ENCODE data around the gene EID2B. TPM values are rescaled to one million over a fixed set of nuclear protein-coding genes. Genes with fewer than 3 reads are reported as not detected.

Gene EID2B
- total and polyA plus RNA-seq, 2 of the 8 experiments (the other 6 are each of a cell fraction or from before 2014, with no cell fraction given), result 2.1 to 2.4 TPM

DNA sequence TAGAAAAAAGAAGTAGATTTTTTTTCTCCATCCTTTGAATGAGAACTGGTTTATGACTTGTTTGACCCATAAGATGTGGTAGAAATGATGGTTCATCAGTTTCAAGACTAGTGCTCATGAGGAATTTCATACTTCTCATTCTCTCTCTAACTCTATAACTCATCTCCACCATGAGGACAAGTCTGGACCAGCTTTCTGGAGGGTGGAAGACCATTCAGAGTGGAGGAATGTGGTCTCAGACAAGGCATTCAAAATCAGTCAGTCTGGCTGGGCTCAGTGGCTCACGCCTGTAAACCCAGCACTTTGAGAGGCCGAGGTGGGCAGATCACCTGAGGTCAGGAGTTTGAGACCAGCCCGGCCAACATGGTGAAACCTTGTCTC is 10.8 kb upstream of the EID2B start:
- H3K23me2 ChIP-seq (ENCODE audit: low read depth, low read length), result peaks cover 2% of the 10 kb centered on the region
- 63% methylated on average over 3 of the region's 3 CpGs; no CpG with 5 or more reads in 1 of the 2 experiments for WGBS, 2 experiments (ENCODE audit: extremely low coverage in 1 of 2, insufficient coverage in 1 of 2, insufficient read length in 1 of 2, insufficient replicate concordance in 2 of 2, low coverage in 1 of 2, low lambda C conversion rate in 2 of 2, missing lambda C conversion rate in 1 of 2)
- no peaks in the 10 kb centered on the region for H3K36me3 ChIP-seq (ENCODE audit: control insufficient read depth in 2 of 4, insufficient read depth in 4 of 4, low read length in 3 of 4)
- H4K91ac ChIP-seq (replicated peaks; ENCODE audit: insufficient read length, low read length), result no peak overlapping the region
- H3K79me1 ChIP-seq (ENCODE audit: low read depth, low read length), result no peaks in the 10 kb centered on the region
- POLR2A ChIA-PET (ENCODE audit: partially characterized antibody), result no interaction called here
- no peak overlapping the region for H2BK120ac ChIP-seq (replicated peaks; ENCODE audit: low read depth, low read length)
- FAIRE-seq, result no peak
- H2AK5ac ChIP-seq (ENCODE audit: low read depth, low read length), result no peak overlapping the region
- no peak overlapping the region for H2BK5ac ChIP-seq (ENCODE audit: low read depth, low read length)
- H2AFZ ChIP-seq (ENCODE audit: low read length), result no peak overlapping the region
- no peak overlapping the region for H3K9ac ChIP-seq (replicated peaks in 1 of 4; ENCODE audit: extremely low read depth in 1 of 4, low read depth in 3 of 4, low read length in 3 of 4)
- H2BK12ac ChIP-seq (ENCODE audit: low read depth, low read length), result no peak overlapping the region
- no peak overlapping the region for H3K14ac ChIP-seq (ENCODE audit: insufficient read length)
- H3K9me3 ChIP-seq (ENCODE audit: insufficient read depth in 2 of 2, low read depth in 1 of 2, low read length in 1 of 2), result no peaks in the 10 kb centered on the region
- no peak overlapping the region for H2BK15ac ChIP-seq (ENCODE audit: low read length)
- no peaks in the 10 kb centered on the region for H4K20me1 ChIP-seq (replicated peaks in 1 of 2; ENCODE audit: control insufficient read depth in 1 of 2, insufficient read depth in 2 of 2, low read length in 2 of 2)
- no peak overlapping the region for H3K18ac ChIP-seq (ENCODE audit: extremely low read depth, low read length)
- H3K56ac ChIP-seq (replicated peaks; ENCODE audit: insufficient read length, low read depth, low read length), result no peak overlapping the region
- H3K27ac ChIP-seq (ENCODE audit: low read depth, low read length), result no peak overlapping the region
- peaks cover 0 to 4% (median under 1%) of the 10 kb centered on the region in 4 experiments; a peak in 4 of 7 replicates for H3K4me1 ChIP-seq (replicated peaks in 1 of 4; ENCODE audit: control insufficient read depth in 3 of 4, insufficient read depth in 4 of 4, low read length in 3 of 4)
- no peak overlapping the region for H3K4me2 ChIP-seq (ENCODE audit: insufficient read depth in 1 of 2, low read depth in 2 of 2, low read length in 2 of 2)
- DNase-seq (ENCODE audit: low read depth in 1 of 2, low spot score in 2 of 2), result no peak
- H3K27me3 ChIP-seq (replicated peaks in 1 of 4; ENCODE audit: control insufficient read depth in 3 of 4, extremely low read depth in 1 of 4, insufficient read depth in 3 of 4, low read length in 3 of 4), result no peaks in the 10 kb centered on the region
- no peak overlapping the region for H3K4me3 ChIP-seq (ENCODE audit: extremely low read depth in 1 of 4, insufficient read depth in 2 of 4, low read depth in 3 of 4, low read length in 4 of 4)
- H2BK20ac ChIP-seq (ENCODE audit: low read length), result no peak overlapping the region
- peaks cover 0 to 10% of the 10 kb centered on the region in 2 experiments; a peak in 2 of 4 replicates for H3K79me2 ChIP-seq (ENCODE audit: control insufficient read depth in 1 of 2, insufficient read depth in 2 of 2, low read length in 2 of 2)
- no peak overlapping the region for H4K8ac ChIP-seq (ENCODE audit: extremely low read depth, insufficient read depth, low read length)
- H3K23ac ChIP-seq (ENCODE audit: insufficient read length), result no peak overlapping the region
- no peak overlapping the region for H4K5ac ChIP-seq (ENCODE audit: insufficient read length, low read depth, low read length)
- no peak overlapping the region for H3K4ac ChIP-seq (replicated peaks; ENCODE audit: insufficient read length, low read depth, low read length)
- CTCF ChIA-PET (ENCODE audit: partially characterized antibody), result interaction anchor here (0.6 to 2.4 kb wide), 5 partner anchors 10 to 129 kb away, joined by 3 to 11 read pairs (median 3); partner anchors contain the start of gene EID2B
- TF ChIP-seq ASH2L (IDR thresholded peaks at IDR 0.05; ENCODE audit: low read length) (no peak), SP1 (IDR thresholded peaks at IDR 0.05; ENCODE audit: low read depth, low read length) (no peak), BRCA1 (IDR thresholded peaks at IDR 0.05; ENCODE audit: low read depth, low read length) (no peak), SP2 (IDR thresholded peaks at IDR 0.05; ENCODE audit: low read length) (no peak), RAD21 (IDR thresholded peaks at IDR 0.05 in 1 of 2, conservative IDR thresholded peaks at IDR 0.05 in 1 of 2; ENCODE audit: low read depth in 2 of 2, low read length in 2 of 2) (no peak), KDM1A (IDR thresholded peaks at IDR 0.05; ENCODE audit: borderline replicate concordance, low read length) (no peak), SIRT6 (IDR thresholded peaks at IDR 0.05; ENCODE audit: low read length) (no peak), BCL11A (IDR thresholded peaks at IDR 0.05; ENCODE audit: low read depth in 2 of 2, low read length in 2 of 2) (no peak), SUZ12 (IDR thresholded peaks at IDR 0.05; ENCODE audit: low read length) (no peak), EGR1 (IDR thresholded peaks at IDR 0.05; ENCODE audit: borderline replicate concordance, low read depth, low read length) (no peak), ZNF274 (IDR thresholded peaks at IDR 0.05; ENCODE audit: borderline replicate concordance, extremely low read depth, low read length) (no peak), RBBP5 (IDR thresholded peaks at IDR 0.05; ENCODE audit: borderline replicate concordance, low read depth, low read length) (no peak), JUN (IDR thresholded peaks at IDR 0.05; ENCODE audit: low read depth, low read length) (no peak)
